Peyer's patch (tissue), 4 donors: Measurements from ENCODE around the gene CD300LG. TPM values are rescaled to one million over a fixed set of nuclear protein-coding genes. Genes with fewer than 3 reads are reported as not detected.

Experiments used
- DNase-seq, 3 donors: peaks; one replicate each; pipeline ENCODE4 v3.0.0-alpha.2; 2017 to 2019
- H3K27ac ChIP-seq, 4 donors: fragments of 200-600 bp; sonication (generic); one replicate each; pipeline ENCODE4 v1.5.1; 2016 to 2019
- H3K27me3 ChIP-seq, 2 donors: fragments of 200-600 bp; sonication (generic); one replicate each; pipeline ENCODE4 v1.5.1; 2019
- H3K36me3 ChIP-seq, 3 donors: fragments of 200-600 bp; sonication (generic); one replicate each; pipeline ENCODE4 v1.5.1; 2016 to 2019
- H3K4me1 ChIP-seq, 4 donors: fragments of 200-600 bp; sonication (generic); one replicate each; pipeline ENCODE4 v1.5.1; 2016 to 2019
- H3K4me3 ChIP-seq, 4 donors: fragments of 200-600 bp; sonication (generic); 1 replicate in 3 of 4; 2 replicates in 1 of 4; pipeline ENCODE4 v1.5.1; 2016 to 2019; ENCODE audit warnings: mild to moderate bottlenecking in 1 of 4
- H3K9me3 ChIP-seq, 4 donors: fragments of 200-600 bp; sonication (generic); one replicate each; pipeline ENCODE4 v1.5.1; 2016 to 2019; ENCODE audit warnings: mild to moderate bottlenecking in 1 of 4
- POLR2A ChIP-seq, 2 donors: fragments of 450-650 bp; IDR thresholded peaks; one replicate each; pipeline ENCODE4 v1.5.1; 2017; ENCODE audit warnings: antibody characterized with exemption in 2 of 2, mild to moderate bottlenecking in 2 of 2, moderate library complexity in 2 of 2
- total RNA-seq, 4 donors: library from RNA; depleted of rRNA; stranded (reverse); fragments of >200 nt; gene quantifications; one replicate each; pipeline ENCODE4 v1.1.0, GENCODE V29; 2016
- TF ChIP-seq, protein P1 (sequence below), 6 experiments: fragments of 450-650 bp in 4 of 6; fragments of 200-600 bp in 2 of 6; sonication (generic) in 1 of 6; IDR thresholded peaks; one replicate each; pipeline ENCODE4 v1.5.1; 2017 to 2019; ENCODE audit warnings: antibody characterized with exemption in 6 of 6, mild to moderate bottlenecking in 3 of 6, moderate library complexity in 1 of 6

CD300LG gene
- total RNA-seq, 4 donors from 2014 or later = 0.54 TPM; not detected in 3

DNA sequence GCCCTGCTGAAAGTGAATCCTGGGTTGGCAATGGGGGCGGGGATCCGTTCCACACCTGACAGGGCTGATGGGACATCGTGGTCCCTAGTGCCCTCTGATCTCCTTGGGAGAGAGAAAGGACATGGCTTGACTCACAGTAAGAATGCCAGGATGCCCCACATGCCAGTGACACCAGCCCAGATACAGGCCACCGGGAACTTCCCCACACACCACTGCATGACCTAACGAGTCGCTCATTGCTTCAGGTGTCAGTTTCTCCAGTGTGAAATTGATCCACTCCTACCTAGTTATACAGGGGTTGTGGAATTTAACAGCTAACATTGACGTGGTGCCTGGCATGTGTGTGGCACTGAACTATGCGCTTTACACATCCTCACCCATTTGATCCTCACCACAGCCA is 7.5 kb downstream of the CD300LG start:
- DNase-seq = no peak
- Histone ChIP-seq H3K27me3 (no peaks in the 10 kb centered on the region), H3K9me3 (no peaks in the 10 kb centered on the region), H3K4me3 (no peak overlapping the region), H3K4me1 (no peaks in the 10 kb centered on the region), H3K27ac (no peak overlapping the region), H3K36me3 (no peaks in the 10 kb centered on the region)
- TF ChIP-seq, protein P1, sequence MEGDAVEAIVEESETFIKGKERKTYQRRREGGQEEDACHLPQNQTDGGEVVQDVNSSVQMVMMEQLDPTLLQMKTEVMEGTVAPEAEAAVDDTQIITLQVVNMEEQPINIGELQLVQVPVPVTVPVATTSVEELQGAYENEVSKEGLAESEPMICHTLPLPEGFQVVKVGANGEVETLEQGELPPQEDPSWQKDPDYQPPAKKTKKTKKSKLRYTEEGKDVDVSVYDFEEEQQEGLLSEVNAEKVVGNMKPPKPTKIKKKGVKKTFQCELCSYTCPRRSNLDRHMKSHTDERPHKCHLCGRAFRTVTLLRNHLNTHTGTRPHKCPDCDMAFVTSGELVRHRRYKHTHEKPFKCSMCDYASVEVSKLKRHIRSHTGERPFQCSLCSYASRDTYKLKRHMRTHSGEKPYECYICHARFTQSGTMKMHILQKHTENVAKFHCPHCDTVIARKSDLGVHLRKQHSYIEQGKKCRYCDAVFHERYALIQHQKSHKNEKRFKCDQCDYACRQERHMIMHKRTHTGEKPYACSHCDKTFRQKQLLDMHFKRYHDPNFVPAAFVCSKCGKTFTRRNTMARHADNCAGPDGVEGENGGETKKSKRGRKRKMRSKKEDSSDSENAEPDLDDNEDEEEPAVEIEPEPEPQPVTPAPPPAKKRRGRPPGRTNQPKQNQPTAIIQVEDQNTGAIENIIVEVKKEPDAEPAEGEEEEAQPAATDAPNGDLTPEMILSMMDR (IDR thresholded peaks at IDR 0.05) = no peak
- TF ChIP-seq POLR2A (IDR thresholded peaks at IDR 0.05) = no peak

DNA sequence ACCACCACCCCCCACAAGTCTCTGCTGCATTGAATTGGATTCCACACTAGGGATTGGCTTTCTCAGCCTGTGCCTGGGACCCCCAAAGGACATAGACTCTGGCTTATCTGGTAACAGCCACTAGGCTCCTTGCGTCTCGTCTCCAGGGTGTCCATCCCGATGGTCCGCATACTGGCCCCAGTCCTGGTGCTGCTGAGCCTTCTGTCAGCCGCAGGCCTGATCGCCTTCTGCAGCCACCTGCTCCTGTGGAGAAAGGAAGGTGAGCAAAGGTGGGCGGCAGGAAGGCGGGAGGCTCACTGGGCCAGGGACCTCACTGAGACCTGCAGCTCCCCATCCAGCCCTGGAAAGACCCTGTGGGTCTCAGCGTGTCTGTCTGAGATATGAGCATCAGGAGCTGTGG is 8.1 kb downstream of the CD300LG start:
- TF ChIP-seq POLR2A (IDR thresholded peaks at IDR 0.05) = no peak
- TF ChIP-seq, protein P1 (IDR thresholded peaks at IDR 0.05) = no peak
- H3K36me3 ChIP-seq = no peaks in the 10 kb centered on the region
- H3K27ac ChIP-seq = no peak overlapping the region
- H3K9me3 ChIP-seq = no peaks in the 10 kb centered on the region
- peak in 1 of 3 donors; percentile 32 for DNase-seq
- no peaks in the 10 kb centered on the region for H3K4me1 ChIP-seq
- H3K4me3 ChIP-seq = no peak overlapping the region
- H3K27me3 ChIP-seq = no peaks in the 10 kb centered on the region

DNA sequence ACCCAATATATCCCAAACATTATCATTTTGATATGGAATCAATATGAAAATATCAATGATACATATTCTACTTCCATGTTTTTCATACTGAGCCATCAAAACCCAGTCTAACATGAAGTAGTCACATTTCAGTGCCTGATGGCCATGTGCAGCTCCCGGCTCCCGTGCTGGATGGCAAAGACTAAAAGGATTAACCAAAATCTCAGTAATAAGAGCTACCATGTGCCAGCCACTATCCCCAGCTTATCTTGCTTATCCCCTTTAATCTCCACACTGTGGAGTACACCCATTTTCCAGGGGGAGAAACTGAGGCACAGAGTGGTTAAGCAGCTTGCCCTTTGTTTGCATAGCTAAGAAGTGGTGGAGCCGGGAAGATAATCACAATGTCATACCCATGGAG is 9.2 kb downstream of the CD300LG start:
- TF ChIP-seq, protein P1 (IDR thresholded peaks at IDR 0.05) = no peak
- TF ChIP-seq POLR2A (IDR thresholded peaks at IDR 0.05) = no peak
- Histone ChIP-seq H3K4me1 (no peaks in the 10 kb centered on the region), H3K4me3 (no peak overlapping the region), H3K36me3 (no peaks in the 10 kb centered on the region), H3K27me3 (no peaks in the 10 kb centered on the region), H3K27ac (no peak overlapping the region), H3K9me3 (no peaks in the 10 kb centered on the region)
- no peak for DNase-seq

DNA sequence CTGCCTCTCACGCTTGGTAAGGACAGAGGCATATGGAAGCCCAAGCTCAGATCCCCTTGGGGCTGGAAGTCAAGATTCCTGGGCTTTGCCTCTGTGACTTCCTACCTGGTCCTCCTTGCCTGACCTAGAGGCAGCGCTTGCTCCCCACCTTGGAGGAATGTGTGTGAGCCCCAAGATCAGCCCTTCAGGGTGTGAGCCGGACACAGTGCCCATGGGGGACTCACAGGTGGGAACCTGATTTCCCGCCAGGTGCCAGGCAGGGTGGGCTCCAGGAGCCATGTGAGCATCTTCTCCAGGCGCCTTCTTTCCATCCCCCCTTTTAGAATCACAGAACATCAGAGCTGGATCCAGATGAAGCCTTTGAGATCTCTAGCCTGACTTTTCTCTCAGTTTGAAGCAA is 10.2 kb downstream of the CD300LG start:
- Histone ChIP-seq H3K36me3 (no peaks in the 10 kb centered on the region), H3K4me3 (no peak overlapping the region), H3K4me1 (no peaks in the 10 kb centered on the region), H3K27ac (no peak overlapping the region), H3K27me3 (no peaks in the 10 kb centered on the region), H3K9me3 (no peaks in the 10 kb centered on the region)
- DNase-seq = no peak
- TF ChIP-seq POLR2A (IDR thresholded peaks at IDR 0.05) = no peak
- TF ChIP-seq, protein P1 (IDR thresholded peaks at IDR 0.05) = no peak

DNA sequence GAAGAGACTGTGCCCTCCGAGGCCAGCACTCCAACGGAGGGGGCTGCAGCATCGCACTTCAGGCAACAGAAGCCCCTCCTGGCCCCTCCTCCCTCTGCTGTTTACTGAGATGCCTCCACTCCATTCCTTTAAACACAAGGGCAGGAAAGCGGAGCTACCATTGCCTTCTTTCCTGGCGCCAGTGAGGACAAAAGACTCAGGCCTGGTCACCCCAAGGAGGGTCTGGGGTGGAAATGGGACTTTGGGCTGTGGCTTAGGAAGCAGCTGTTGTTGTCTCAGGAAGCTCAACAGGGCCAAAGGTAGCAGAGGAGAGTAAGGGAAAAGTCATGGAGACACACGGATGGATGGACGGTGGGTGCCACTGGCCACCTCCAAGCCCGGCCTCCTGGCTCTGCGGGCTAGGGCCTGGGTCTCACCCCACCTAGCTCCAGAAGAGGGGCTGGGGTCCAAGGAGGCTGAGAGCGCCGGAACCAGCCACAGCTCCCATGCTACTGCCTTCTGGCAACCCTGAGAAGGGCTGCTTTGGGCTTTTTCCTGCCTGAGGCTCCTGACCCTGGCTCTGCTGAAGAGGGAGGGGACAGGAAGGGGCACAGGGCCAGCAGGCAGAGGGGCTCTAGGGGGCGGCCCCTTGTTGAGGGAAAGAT is 11.1 kb downstream of the CD300LG start:
- no peak overlapping the region for H3K27ac ChIP-seq
- H3K36me3 ChIP-seq = no peaks in the 10 kb centered on the region

More for the DNA sequence above, 11.1 kb downstream of the CD300LG start:
- Histone ChIP-seq H3K9me3 (no peaks in the 10 kb centered on the region), H3K4me3 (no peak overlapping the region), H3K27me3 (no peaks in the 10 kb centered on the region), H3K4me1 (no peaks in the 10 kb centered on the region)
- TF ChIP-seq POLR2A (IDR thresholded peaks at IDR 0.05) = no peak
- TF ChIP-seq, protein P1 (IDR thresholded peaks at IDR 0.05) = no peak
- DNase-seq = peak in 2 of 3 donors; percentile 24 to 27
